ENCODE measurements around the gene RASGRP4.

The RASGRP4 gene

DNA sequence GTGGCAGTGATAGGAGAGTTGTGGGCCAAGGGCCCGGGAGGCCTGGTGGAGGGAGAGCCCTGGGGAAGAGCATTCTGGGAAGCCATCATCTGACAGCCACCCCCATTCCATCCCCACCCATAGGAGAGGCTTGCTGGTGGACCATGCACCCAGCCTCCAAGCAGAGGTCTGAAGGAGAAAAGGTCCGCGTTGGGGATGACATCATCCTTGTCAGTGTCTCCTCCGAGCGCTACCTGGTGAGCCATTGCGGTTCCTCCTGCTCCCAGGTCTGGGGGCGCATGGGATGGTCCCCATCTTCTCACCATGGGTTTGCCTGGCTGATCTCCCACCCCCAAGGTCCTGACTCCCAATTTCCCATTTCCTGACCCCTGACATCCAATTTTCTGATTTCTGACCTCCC is 18.0 kb upstream of the RASGRP4 start:
- no peak overlapping the region for H3K27ac ChIP-seq
- no peak for TF ChIP-seq ZFX (IDR thresholded peaks at IDR 0.05)
- TF ChIP-seq, protein P1, sequence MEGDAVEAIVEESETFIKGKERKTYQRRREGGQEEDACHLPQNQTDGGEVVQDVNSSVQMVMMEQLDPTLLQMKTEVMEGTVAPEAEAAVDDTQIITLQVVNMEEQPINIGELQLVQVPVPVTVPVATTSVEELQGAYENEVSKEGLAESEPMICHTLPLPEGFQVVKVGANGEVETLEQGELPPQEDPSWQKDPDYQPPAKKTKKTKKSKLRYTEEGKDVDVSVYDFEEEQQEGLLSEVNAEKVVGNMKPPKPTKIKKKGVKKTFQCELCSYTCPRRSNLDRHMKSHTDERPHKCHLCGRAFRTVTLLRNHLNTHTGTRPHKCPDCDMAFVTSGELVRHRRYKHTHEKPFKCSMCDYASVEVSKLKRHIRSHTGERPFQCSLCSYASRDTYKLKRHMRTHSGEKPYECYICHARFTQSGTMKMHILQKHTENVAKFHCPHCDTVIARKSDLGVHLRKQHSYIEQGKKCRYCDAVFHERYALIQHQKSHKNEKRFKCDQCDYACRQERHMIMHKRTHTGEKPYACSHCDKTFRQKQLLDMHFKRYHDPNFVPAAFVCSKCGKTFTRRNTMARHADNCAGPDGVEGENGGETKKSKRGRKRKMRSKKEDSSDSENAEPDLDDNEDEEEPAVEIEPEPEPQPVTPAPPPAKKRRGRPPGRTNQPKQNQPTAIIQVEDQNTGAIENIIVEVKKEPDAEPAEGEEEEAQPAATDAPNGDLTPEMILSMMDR (conservative IDR thresholded peaks at IDR 0.05), result no peak

DNA sequence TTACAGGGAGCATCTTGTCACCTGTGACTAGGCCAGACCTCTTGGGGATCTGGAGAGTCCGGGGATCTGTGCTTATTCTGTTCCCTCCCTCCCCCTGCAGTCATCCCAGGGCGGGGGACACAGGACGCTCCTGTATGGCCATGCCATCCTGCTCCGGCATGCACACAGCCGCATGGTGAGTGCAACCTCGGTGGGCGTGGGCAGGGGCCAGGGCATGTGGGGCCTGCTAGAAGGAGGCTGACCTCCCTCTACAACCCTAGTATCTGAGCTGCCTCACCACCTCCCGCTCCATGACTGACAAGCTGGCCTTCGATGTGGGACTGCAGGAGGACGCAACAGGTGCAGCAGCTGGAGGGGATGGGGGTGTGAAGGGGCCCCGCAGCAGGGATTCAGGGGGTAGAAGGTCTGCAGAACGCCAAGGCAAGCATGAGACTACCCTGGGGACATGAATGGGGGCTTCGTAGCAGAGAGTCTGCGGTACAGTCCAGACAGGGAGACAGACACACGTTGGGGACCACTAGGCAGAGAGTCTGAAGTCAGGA is 17.5 kb upstream of the RASGRP4 start:
- TF ChIP-seq, protein P1 (conservative IDR thresholded peaks at IDR 0.05), result no peak
- TF ChIP-seq ZFX (IDR thresholded peaks at IDR 0.05), result no peak
- no peak overlapping the region for H3K27ac ChIP-seq

DNA sequence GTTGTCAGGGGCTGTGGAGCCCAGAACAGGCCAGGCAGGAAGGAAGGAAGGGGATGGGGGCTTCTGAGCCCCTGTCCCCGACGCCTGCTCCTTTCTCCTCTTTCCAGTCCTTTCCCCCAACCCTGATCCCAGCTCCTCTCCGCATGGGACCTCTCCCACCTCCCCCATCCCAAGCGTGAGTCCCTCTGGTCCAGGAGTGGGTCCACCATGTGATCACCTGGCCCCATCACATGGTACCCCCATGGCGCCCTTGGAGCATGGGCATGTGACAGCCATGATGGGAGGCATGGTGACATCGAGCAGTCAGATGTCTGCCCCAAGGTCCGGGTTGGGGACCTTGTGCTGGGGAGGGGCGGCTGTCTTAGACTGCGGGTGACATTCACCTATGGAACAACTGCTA is 16.7 kb upstream of the RASGRP4 start:
- H3K27ac ChIP-seq, result no peak overlapping the region
- TF ChIP-seq, protein P1 (conservative IDR thresholded peaks at IDR 0.05), result no peak
- TF ChIP-seq ZFX (IDR thresholded peaks at IDR 0.05), result no peak

GRCh38 chr19:38441657-38442348 is 15.8 kb upstream of the RASGRP4 start:
- no peak overlapping the region for H3K27ac ChIP-seq
- TF ChIP-seq, protein P1 (conservative IDR thresholded peaks at IDR 0.05), result no peak
- TF ChIP-seq ZFX (IDR thresholded peaks at IDR 0.05), result no peak

- no peak overlapping the region for H3K27ac ChIP-seq
- no peak for TF ChIP-seq ZFX (IDR thresholded peaks at IDR 0.05)
- TF ChIP-seq, protein P1 (conservative IDR thresholded peaks at IDR 0.05), result no peak
These were observed 14.6 kb upstream of the RASGRP4 start for GRCh38 chr19:38440592-38440991.

GRCh38 chr19:38437917-38438316 is 11.9 kb upstream of the RASGRP4 start:
- TF ChIP-seq ZFX (IDR thresholded peaks at IDR 0.05), result no peak
- TF ChIP-seq, protein P1 (conservative IDR thresholded peaks at IDR 0.05), result no peak
- no peak overlapping the region for H3K27ac ChIP-seq

GRCh38 chr19:38437295-38437694 is 11.3 kb upstream of the RASGRP4 start:
- TF ChIP-seq ZFX (IDR thresholded peaks at IDR 0.05), result no peak
- TF ChIP-seq, protein P1 (conservative IDR thresholded peaks at IDR 0.05), result no peak
- H3K27ac ChIP-seq, result no peak overlapping the region

Measured in C4-2B (cell line).